ENCODE measurements around the gene NTRK3.

NTRK3 gene

GRCh38 chr15:88246081-88246480, 10.5 kb downstream of the NTRK3 start:
- Histone ChIP-seq H3K4me1 (ENCODE audit: insufficient read depth, poor library complexity, severe bottlenecking) (no peaks in the 10 kb centered on the region), H3K36me3 (ENCODE audit: low read depth) (no peaks in the 10 kb centered on the region), H3K27ac (ENCODE audit: poor library complexity, severe bottlenecking) (no peak overlapping the region), H3K27me3 (ENCODE audit: insufficient read depth, poor library complexity, severe bottlenecking) (no peaks in the 10 kb centered on the region), H3K9me3 (ENCODE audit: severe bottlenecking) (no peaks in the 10 kb centered on the region), H3K4me3 (ENCODE audit: severe bottlenecking) (no peak overlapping the region)
- DNase-seq (ENCODE audit: low spot score) (no peak), ATAC-seq (ENCODE audit: low read depth) (no peak)
- TF ChIP-seq CTCF (IDR thresholded peaks at IDR 0.05; ENCODE audit: poor library complexity, severe bottlenecking) = no peak

- no peak for ATAC-seq (ENCODE audit: low read depth)
Observed at GRCh38 chr15:88243895-88244787, 12.4 kb downstream of the NTRK3 start.

GRCh38 chr15:88242586-88243555, 13.7 kb downstream of the NTRK3 start:
- TF ChIP-seq CTCF (IDR thresholded peaks at IDR 0.05; ENCODE audit: poor library complexity, severe bottlenecking) = no peak
- H3K9me3 ChIP-seq (ENCODE audit: severe bottlenecking) = no peaks in the 10 kb centered on the region
- no peak overlapping the region for H3K4me3 ChIP-seq (ENCODE audit: severe bottlenecking)
- ATAC-seq (ENCODE audit: low read depth) (no peak), DNase-seq (ENCODE audit: low spot score) (no peak)
- no peak overlapping the region for H3K27ac ChIP-seq (ENCODE audit: poor library complexity, severe bottlenecking)
- H3K4me1 ChIP-seq (ENCODE audit: insufficient read depth, poor library complexity, severe bottlenecking) = no peaks in the 10 kb centered on the region
- peaks cover 1% of the 10 kb centered on the region for H3K27me3 ChIP-seq (ENCODE audit: insufficient read depth, poor library complexity, severe bottlenecking)
- no peaks in the 10 kb centered on the region for H3K36me3 ChIP-seq (ENCODE audit: low read depth)

More at GRCh38 chr15:88243895-88244787, 12.4 kb downstream of the NTRK3 start:
- no peaks in the 10 kb centered on the region for H3K36me3 ChIP-seq (ENCODE audit: low read depth)
- H3K27me3 ChIP-seq (ENCODE audit: insufficient read depth, poor library complexity, severe bottlenecking) = no peaks in the 10 kb centered on the region
- H3K27ac ChIP-seq (ENCODE audit: poor library complexity, severe bottlenecking) = no peak overlapping the region
- TF ChIP-seq CTCF (IDR thresholded peaks at IDR 0.05; ENCODE audit: poor library complexity, severe bottlenecking) = peak; percentile 82
- no peaks in the 10 kb centered on the region for H3K4me1 ChIP-seq (ENCODE audit: insufficient read depth, poor library complexity, severe bottlenecking)
- no peaks in the 10 kb centered on the region for H3K9me3 ChIP-seq (ENCODE audit: severe bottlenecking)
- no peak for DNase-seq (ENCODE audit: low spot score)
- H3K4me3 ChIP-seq (ENCODE audit: severe bottlenecking) = no peak overlapping the region

GRCh38 chr15:88241461-88241860, 15.1 kb downstream of the NTRK3 start:
- no peak for TF ChIP-seq CTCF (IDR thresholded peaks at IDR 0.05; ENCODE audit: poor library complexity, severe bottlenecking)
- H3K27me3 ChIP-seq (ENCODE audit: insufficient read depth, poor library complexity, severe bottlenecking) = peaks cover 3% of the 10 kb centered on the region
- ATAC-seq (ENCODE audit: low read depth) = no peak
- no peak overlapping the region for H3K4me3 ChIP-seq (ENCODE audit: severe bottlenecking)
- no peaks in the 10 kb centered on the region for H3K9me3 ChIP-seq (ENCODE audit: severe bottlenecking)
- no peaks in the 10 kb centered on the region for H3K4me1 ChIP-seq (ENCODE audit: insufficient read depth, poor library complexity, severe bottlenecking)
- no peak for DNase-seq (ENCODE audit: low spot score)
- no peaks in the 10 kb centered on the region for H3K36me3 ChIP-seq (ENCODE audit: low read depth)
- no peak overlapping the region for H3K27ac ChIP-seq (ENCODE audit: poor library complexity, severe bottlenecking)

All from RWPE2 (cell line).